Erythroblast (primary cell): ENCODE data around the gene CNTN3.

Source experiments
- GATA1 ChIP-seq: IDR thresholded peaks from 2 replicates; pipeline ENCODE4 v1.6.1; 2011; ENCODE audit warnings: low read depth, mild to moderate bottlenecking, control low read depth, low read length, moderate library complexity
- POLR2A ChIP-seq: IDR thresholded peaks from 2 replicates; pipeline ENCODE4 v1.6.1; 2011; ENCODE audit warnings: mild to moderate bottlenecking, low read length

GRCh38 chr3:74590620-74591262, 23.7 kb downstream of the CNTN3 start:
- TF ChIP-seq POLR2A, result no peak
- TF ChIP-seq GATA1, result no peak
